ENCODE measurements around the gene TMEM184A.

DNA sequence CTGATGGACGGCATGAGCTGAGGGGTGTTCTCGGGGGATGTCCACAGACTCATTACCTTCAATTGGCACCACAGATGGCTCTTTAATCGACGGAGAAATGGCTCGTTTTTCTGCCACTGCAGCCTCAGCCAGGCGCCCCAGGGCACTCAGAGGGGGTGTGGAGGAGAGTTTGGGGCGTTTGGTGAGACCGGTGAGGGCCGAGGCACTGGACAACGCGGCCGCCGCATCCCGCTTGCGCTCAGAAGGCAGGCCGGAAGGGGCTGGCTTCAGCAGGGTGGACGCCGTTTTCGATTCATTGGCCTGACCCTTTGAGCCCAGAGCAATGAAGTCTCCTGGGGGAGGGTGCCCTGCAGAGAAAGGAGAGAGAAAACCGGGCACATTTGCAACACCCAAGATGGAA is 53.2 kb downstream of the TMEM184A start:
- TF ChIP-seq POLR2A (IDR thresholded peaks at IDR 0.05; ENCODE audit: low read length), result no peak
- TF ChIP-seq GATA1 (IDR thresholded peaks at IDR 0.05; ENCODE audit: low read depth, low read length), result no peak

Data from erythroblast (primary cell).